GM21447 (cell line): Measurements from ENCODE around the gene TAGAP.

ENCODE experiments used
- ATAC-seq: cut with Tn5 transposase; IDR thresholded peaks from one replicate; pipeline ENCODE4 v1.9.1; 2021; ENCODE audit not compliant: unreplicated experiment

TAGAP gene

DNA sequence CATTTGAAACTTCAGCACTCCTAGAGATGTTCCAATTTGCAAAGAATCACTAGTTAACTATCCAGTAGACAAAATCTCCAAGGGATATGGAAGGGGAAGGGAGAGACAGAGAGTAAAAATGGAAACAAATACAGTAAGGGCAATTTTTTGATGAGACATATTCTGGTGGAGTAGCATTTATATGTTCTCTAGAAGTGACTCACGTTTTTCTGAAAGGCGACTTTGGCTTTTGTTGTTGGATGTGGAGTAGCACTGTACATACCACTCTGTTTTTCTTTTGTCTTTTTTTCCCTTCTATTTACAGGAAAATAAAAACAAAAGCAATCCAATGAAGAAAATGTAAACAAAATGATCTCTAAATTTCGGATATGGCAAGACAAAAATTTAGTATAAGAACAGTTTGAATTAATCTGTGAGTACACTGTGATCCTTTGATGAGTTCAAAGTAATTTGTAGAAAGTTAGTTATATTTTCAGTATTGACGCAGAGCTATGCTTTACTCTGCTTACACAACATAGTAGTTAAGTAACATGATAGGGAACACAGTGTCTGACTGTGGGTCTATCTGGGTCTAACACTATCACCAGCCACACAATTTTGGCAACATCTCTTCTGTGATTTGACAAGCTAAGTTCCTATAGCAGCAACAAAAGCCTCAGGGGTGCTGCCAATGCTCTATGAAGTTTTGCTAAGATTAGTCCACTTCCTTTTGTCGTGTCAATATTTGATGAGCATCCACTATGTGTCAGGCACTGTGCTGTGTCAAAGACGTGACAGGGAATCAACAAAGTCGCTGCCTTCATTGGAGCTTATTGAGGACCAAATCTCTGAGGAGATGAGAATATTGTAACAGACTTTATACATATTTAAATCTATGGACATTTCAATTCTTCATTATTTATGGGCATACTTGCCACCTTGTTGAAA is 27.3 kb upstream of the TAGAP start:
- ATAC-seq: no peak

DNA sequence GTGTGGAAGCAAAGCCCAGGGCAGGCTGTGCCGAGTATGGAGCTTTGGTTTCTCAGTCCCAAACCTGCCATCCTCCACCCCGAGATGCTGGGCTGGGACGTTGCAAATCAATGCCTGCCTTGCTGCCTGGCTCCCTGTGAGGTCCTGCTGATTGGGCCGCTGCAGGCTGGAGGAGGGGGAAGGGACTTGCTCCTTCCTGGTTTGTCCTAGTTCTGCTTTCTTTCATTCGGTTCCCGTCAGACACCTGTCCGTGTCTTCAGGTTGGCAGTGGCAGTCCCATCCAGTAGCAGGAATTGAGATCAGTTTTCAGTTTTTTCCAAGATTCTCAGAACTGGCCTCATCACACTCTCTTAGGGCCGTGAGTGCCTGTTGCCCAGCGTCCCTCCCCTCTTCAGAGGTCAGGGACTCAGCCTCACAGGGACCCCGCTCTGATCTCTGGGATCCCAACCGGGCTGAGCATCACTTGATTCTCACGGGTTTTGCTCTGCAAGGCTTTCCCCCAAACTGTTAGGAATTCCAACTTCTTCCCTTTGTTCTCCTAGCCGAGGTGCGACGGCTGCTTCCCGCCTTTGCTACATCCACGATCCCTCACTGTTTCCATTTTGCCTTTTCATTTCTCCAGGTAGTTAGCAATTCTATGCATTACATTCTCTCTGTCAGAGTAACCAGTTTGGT is 24.2 kb upstream of the TAGAP start:
- no peak for ATAC-seq

DNA sequence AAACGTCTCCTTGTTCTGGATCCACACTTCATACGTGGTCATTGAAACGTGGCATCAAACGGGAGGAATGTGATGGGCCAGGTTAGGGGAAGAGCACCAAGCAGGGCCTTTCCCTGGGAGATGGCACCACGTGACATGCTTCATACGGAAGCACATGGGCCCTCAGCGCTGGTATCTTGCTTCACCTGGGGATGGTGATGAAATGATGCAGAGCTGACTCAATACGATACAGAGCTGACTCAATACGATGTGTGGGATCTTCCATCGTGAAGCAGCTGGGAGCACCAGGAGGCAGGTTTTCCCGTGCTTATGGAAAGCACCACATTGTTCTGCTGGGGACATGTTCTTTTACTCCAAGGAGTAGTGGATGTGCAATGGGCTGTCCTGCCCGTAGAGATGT is 22.5 kb upstream of the TAGAP start:
- no peak for ATAC-seq

DNA sequence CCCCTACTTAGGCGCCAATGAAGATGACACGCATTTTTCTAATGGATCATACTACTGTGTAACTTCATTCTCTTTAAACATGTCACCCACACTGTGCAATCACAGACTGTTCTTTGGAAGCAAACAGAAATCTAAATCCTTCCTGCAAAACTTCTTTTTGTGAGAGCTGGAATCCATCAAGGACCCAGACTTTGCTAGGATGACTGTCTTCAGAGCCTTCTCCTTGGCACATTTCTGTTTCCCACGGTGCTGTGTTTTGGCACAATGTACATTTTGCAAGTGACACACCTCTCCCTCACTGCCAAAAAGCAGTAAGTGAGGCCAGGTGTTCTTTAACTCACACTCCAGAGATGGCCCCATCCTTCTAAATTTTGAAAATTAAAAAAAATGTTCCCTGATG is 21.7 kb upstream of the TAGAP start:
- no peak for ATAC-seq

DNA sequence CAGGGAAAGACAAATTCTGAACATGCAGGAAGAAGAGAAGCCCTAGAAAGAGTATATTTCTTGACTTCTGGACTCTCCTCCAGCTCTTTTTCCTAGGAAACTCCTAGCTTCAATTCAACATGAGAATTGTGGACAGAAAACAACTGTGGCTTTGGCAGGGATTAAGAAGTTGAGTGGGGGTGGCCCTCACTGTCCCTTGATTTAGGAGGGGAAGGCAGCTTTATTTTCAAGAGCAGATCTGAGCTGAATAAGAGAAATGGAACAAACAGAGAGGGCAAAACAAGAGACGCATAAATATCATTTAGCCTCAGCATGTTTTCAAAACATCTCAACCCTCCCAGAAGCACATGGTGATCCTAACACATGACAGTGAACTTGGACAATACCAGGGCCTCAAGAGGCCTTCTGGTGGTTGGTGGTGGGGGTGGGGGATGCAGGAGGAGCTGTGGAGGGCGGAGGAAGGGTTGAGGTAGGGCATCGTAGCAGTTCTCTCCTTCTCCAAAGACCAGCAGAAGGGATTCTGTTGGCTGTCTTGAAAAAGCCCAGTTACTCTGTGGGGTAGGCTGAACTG is 21.1 kb upstream of the TAGAP start:
- no peak for ATAC-seq

DNA sequence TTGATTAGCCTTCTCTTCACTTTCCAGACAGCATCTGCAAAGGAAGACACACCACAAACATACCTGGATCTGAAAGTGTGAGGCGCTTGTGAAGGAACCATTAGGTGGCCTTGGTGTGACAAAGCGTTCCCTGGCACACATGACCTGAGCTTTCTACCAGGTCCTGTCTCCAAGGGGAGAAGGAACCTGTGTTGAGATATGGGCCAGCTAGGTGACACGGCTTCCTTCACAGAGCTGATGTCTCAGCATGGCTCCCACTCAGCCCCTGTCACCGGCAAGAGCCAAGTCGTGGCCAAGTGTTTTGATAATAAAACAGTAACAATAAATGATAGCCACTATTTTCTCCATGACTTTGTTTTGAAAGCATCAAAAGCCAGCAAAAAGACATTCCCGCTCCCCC is 20.3 kb upstream of the TAGAP start:
- ATAC-seq: no peak

DNA sequence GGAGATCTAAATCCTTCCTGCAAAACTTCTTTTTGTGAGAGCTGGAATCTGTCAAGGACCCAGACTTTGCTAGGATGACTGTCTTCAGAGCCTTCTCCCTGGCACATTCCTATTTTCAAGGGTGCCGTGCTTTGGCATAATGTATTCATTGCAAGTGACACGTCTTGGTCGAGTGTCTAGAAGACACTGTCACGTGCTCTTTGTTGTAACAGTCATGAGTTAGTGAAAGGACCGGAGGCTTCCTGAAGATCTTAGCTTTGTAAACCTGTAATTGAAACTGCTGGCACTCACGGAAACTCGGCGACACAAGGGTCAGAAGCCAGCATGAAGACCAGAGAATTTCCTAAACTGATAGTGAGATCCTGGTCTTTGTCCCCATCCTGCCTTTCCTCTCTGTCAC is 19.7 kb upstream of the TAGAP start:
- no peak for ATAC-seq

DNA sequence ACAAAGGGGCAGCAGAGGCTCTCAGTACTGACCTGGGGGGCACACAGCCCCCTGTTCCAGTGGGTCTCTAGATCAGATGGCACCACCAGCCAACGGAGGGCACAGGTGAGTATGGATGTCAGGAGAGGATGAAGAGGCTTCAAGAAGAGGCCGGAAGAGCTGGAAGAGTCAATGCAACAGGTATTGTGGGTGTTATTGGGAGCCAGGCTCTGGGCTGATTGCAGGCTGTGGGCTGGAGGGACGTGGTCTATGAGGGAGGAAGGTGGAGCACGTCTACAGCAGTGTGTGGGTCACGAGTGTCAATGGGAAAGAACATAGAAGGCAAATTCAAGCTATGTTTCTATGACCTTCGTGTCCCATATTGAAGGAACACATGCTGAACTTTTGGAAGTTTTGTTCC is 18.8 kb upstream of the TAGAP start:
- ATAC-seq: no peak

DNA sequence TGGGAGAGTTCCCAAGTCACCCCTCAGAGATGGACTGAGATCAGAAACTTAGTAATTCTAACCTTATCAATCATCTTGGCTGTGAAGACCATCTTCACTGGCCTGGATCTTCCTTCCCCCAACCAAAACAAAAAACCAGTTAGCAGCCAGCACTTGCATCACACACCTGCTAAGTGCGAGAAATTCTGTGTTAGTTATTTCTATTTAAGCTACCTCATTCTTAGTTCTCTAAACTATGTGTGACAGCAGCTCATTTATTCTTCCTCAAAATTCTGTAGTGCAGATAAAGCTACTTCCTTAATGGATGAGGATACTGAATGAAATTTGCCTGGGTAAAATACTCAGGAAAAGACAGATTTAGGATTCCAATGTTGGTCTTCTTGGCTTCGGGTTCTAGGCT is 18.2 kb upstream of the TAGAP start:
- ATAC-seq: no peak

DNA sequence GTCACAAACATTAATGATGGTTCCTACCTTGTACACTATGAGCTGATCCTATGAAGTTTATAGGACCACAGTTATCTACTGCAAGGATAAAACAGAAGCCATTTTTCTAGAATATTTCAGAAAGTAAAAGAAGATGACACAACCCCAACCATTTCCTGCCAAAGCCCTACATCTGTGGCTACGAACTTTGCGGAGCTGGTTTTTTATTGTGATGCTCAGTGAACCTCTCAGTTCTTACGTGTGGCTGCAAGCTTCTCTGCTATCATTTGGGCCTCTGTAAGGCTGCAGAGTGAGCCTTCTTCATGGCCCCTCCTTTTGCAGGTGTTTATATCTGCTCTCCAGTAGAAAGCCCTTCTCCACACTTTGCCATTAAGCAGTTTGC is 17.8 kb upstream of the TAGAP start:
- ATAC-seq: no peak

DNA sequence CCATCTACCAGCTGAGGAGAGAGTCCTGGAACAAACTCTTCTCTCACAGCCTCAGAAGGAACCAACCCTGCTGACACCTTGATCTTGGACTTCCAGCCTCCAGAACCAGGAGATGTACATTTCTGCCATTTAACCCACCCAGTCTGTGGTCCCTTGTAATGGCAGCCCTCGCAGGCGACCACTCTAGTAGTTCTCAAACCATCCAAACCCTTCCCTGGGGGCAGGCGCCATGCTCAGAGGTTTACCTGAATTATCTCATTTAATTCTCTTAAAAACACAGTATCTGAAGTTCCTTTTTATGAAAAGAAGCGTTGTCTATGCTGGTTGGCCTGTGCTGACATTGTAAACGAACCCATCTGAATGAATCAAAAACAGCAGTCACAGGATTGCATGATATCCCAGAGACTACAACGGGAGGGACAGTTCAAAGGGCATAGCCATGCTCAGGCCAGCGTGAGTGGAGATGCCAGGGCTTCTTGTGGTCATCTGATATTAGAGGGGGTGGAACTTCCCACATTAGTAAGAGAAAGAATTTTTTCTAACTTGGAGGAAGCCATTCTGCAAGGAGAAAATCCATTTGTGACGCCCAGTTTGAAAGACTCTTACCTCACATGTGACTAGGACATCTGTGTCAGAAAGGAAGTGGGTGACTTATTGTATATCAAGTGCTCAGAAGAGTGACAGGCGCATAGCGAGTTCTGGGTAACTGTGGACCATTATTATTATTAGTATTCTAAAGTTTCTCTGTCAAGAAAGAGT is 17.2 kb upstream of the TAGAP start:
- no peak for ATAC-seq

DNA sequence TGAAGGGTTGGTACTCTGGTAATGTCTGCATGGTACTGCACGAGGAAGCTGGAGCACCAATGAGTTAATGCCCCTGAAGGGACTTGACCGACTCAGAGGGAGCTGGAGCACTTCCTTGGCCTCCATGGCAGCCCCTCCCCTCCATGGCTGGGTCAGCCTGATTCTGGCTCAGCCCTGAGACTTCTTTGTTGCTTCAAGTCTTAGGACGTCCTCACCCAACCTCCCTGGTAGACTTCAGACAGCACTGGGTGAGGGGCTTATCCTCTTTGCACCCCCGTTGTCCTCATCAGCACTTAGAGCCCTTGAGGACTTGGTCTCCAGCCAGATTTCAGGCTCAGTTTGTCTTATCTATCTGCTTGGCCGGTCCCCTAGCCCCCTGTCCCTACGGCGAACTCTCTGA is 16.4 kb upstream of the TAGAP start:
- ATAC-seq: no peak

DNA sequence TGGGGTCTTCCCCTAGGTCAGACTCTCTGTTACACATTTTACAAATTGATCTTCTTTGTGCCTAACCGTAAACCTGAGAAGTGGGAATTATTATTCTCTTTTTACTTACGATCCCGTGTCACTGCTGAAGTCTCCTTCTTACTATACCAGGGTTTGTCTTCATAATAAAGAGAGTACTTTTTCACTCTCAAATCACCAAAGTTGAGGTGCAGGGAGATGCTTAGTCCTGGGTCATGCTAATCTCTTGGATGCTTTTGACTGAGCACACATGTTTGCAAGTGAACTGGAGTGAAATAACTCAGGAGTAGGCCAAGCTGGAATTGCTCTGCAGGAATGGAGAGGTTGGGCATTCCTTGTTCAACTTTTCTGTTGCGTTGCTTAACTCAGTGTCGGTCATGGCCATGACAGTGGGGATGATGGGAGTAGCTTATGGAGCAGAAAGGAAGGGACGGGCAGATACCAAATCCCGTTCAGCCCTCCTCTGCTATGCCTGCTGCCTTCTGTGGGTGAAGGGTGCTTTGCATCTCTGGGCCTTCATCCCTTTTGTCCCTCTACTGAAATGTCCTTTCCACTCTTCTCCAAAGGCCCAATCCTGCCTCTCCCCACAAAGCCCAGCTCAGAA is 15.2 kb upstream of the TAGAP start:
- ATAC-seq: no peak

DNA sequence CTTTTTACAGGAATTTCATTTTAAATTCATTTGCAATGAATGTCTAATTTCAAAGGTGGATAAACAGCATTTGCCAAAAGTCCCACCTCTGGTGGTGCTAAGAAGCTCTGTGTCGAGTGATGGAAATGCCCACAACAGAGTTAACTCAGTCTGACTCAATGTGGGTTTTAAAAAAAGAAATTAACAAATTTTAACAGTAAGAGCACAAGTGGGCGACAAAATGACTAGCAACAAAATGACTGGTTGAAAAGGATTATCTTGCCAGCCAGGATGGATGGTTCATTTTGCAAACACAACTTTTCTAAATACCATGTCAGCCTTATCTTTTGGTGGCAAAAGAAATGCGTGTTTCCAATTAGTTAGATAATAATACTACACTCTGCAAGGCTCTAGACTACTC is 14.3 kb upstream of the TAGAP start:
- no peak for ATAC-seq

DNA sequence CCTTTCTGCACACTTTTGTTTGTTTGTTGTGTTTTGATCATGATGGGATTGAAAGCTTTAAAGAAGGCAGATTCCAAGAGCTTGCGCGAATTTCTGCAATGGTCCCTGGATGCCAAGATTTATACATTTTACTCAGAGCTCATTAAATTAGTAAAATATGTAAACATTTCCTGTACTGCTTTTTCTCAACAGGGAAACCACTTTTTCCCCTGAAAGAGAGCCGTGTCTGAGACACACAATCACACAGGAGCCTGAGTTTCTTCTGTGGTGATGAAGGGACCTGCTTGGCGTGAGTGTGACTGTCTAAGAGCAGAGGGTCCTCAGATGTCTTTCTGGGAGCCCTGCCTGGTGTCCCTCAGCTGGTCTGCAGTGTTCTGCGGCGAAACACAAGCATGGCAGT is 12.1 kb upstream of the TAGAP start:
- ATAC-seq: no peak

DNA sequence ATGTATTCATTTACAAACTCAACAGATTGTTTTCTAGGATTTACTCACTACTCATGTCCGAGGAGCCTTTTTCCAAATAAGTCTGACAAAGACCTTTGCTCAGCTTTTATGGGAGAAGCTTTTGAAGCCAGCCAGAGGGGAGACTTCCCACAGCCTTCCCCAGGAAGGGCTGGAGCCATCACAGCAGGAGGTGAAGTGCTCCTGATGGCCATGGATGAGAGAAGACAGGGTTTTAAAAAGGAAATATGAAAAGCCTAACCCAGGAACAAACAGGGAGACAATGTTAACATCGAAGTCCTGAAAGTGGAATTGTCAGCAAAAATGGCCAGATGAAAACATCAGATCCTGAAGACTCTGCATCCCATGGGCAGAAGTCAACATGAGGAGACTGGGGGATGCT is 11.6 kb upstream of the TAGAP start:
- ATAC-seq: no peak

DNA sequence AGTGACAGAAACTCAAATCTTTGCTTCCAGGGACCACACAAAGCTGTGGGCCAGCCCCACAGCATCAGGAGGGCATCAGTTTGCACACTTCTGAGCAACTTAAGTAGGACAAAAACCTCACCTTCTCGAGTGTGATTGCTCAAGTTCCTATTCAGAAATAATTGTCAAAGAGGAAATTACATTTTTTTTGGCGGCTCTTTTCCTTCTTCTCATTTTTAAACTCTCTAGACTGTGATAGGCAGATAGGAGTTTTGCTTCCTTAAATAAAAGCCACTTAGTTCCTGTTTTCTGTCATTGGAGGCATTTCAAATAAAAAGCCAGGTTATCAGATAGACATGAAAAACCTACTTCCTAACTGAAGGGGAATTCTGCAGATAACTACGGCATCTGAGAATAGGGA is 11.2 kb upstream of the TAGAP start:
- ATAC-seq: no peak

DNA sequence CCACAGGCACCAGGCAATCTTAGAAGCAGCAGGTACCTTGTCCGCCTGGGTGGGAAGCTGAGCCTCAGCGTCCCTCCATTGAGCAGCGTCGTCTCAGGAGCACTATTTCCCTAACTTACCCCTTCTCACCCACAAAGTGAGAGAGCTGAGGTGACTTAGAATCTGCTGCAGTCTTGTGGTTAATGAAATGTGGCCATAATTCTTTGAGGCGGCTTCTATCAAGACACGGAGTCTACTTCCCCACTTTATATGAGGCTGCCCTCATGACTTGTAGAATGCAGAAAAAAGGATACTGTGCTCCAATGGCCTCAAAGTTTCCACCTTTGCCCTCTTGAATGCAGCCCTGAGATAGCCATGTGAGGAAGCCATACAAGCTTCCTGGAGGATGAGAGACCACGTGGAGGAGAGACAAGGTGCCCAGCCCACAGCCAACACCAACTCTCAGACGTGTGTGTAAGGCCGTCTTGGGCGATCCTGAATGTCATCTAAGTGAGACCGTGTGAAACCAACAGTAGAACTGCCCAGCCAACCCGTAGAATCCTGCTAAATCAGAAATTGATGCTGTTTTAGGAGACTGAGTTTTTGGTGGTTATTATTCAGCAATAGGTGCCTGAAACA is 9.1 kb upstream of the TAGAP start:
- ATAC-seq: no peak

DNA sequence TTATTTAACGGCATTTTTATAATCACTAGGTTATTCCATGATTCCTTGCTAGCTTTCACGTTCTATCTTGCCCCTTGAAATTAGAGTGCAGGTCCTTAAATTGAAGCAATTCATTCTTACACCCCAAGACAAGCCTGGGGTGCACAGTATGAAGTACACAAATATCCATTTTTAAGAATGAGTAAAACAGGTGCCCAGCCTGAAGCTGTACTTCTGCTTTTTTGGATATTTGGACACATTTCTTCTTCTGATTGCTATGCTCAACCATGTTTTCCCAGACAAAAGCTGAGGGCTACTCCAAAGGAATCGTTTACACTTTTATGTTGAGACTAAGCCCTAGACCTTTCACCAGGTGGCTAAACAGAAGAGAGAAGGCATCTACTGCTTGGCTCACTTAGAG is 7.9 kb upstream of the TAGAP start:
- no peak for ATAC-seq

DNA sequence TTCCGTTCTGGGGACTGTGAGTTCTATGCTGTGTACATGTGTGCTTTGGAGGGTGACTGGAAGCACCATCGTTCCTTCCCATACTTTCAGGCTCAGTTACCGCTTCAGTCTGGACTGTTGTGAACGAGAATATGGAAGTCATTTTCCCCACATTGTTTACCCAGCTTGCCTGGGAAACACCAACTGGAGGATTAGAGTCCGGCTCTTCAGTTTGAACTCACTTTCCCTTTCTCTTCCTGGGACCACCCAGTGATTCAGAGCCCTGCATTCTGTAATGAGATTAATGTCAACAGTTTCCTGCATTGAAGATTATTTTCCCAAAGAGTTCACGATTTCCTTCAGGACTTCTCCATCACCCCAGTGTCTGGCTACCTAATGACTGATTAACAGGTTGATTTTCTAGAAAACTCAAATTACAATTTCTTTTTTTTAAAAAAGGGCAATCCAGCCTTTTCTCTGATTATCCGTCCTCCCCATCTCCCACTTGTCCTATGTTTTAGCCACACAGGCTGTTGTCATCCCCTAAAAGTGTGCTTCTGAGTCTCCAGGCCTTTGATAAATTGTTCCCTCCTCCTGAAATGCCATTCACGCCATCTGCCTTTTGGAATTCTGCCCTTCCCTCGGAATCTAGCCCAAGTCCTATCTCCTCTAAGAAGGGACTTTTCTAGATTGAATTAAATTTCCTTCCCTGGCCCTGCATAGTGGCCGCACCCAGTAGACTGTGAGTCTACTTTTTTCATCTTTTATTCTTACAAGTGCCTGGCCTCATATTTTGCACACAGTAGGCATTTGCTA is 3.3 kb upstream of the TAGAP start:
- ATAC-seq: no peak
